Body of pancreas (tissue), 4 donors: ENCODE data around the gene DNAH10. TPM values are rescaled to one million over a fixed set of nuclear protein-coding genes. Genes with fewer than 3 reads are reported as not detected.

Experiments used
- ATAC-seq: fragments of 150-250 bp; one replicate; pipeline ENCODE4 v1.9.1; 2016
- DNase-seq, 4 donors: peaks; one replicate each; pipeline ENCODE4 v3.0.0-alpha.2; 2019
- H3K27ac ChIP-seq, 4 donors: fragments of 200-600 bp; sonication (generic); 1 replicate in 3 of 4; 2 replicates in 1 of 4; pipeline versions ENCODE4 v1.5.1 to v1.6.1; 2016 to 2019; ENCODE audit warnings: mild to moderate bottlenecking in 1 of 4, mixed read lengths in 1 of 4, moderate library complexity in 1 of 4
- H3K27me3 ChIP-seq, 2 donors: fragments of 200-600 bp; sonication (generic); one replicate each; pipeline ENCODE4 v1.6.0; 2016; ENCODE audit warnings: mild to moderate bottlenecking in 1 of 2
- H3K36me3 ChIP-seq, 2 donors: fragments of 200-600 bp; sonication (generic); replicated peaks in 1 of 2; 2 replicates each; pipeline ENCODE4 v1.5.1; 2016; ENCODE audit warnings: low read depth in 2 of 2; ENCODE audit not compliant: insufficient read depth in 1 of 2
- H3K4me1 ChIP-seq: fragments of 200-600 bp; sonication (generic); one replicate; pipeline ENCODE4 v1.6.0; 2016
- H3K4me3 ChIP-seq, 2 donors: fragments of 200-600 bp; sonication (generic); 1 replicate in 1 of 2; 2 replicates in 1 of 2; pipeline ENCODE4 v1.5.1; 2016 to 2019
- H3K9me3 ChIP-seq, 3 donors: fragments of 200-600 bp; sonication (generic); 1 replicate in 2 of 3; 2 replicates in 1 of 3; pipeline ENCODE4 v1.5.1; 2016
- POLR2A ChIP-seq, 3 donors: fragments of 450-650 bp; IDR thresholded peaks; one replicate each; pipeline ENCODE4 v1.6.1; 2016; ENCODE audit warnings: antibody characterized with exemption in 3 of 3, mild to moderate bottlenecking in 2 of 3
- WGBS, 2 donors: methylation state at CpG; one replicate each; pipeline ENCODE4 v1.1.5; 2017; 5-methylcytosine and 5-hydroxymethylcytosine counted together
- intact Hi-C: fragments of 100-400 bp; cut with DNase I; formaldehyde crosslinking; loops from one replicate; pipeline ENCODE4 v1.15.1; 2023
- total RNA-seq, 2 donors: library from RNA; depleted of rRNA; stranded (reverse); fragments of >200 nt; gene quantifications; one replicate each; pipeline ENCODE4 v1.1.0, GENCODE V29; 2016
- TF ChIP-seq, protein P1 (sequence below), 7 experiments: fragments of 450-650 bp in 4 of 7; fragments of 200-600 bp in 3 of 7; sonication (generic) in 3 of 7; IDR thresholded peaks; one replicate each; pipeline ENCODE4 v1.5.1; 2016 to 2019; ENCODE audit warnings: antibody characterized with exemption in 7 of 7

The DNAH10 gene
- total RNA-seq, 2 donors from 2014 or later = 0.26 TPM; not detected in 1

- no peak for TF ChIP-seq POLR2A (IDR thresholded peaks at IDR 0.05)
- TF ChIP-seq, protein P1, sequence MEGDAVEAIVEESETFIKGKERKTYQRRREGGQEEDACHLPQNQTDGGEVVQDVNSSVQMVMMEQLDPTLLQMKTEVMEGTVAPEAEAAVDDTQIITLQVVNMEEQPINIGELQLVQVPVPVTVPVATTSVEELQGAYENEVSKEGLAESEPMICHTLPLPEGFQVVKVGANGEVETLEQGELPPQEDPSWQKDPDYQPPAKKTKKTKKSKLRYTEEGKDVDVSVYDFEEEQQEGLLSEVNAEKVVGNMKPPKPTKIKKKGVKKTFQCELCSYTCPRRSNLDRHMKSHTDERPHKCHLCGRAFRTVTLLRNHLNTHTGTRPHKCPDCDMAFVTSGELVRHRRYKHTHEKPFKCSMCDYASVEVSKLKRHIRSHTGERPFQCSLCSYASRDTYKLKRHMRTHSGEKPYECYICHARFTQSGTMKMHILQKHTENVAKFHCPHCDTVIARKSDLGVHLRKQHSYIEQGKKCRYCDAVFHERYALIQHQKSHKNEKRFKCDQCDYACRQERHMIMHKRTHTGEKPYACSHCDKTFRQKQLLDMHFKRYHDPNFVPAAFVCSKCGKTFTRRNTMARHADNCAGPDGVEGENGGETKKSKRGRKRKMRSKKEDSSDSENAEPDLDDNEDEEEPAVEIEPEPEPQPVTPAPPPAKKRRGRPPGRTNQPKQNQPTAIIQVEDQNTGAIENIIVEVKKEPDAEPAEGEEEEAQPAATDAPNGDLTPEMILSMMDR (IDR thresholded peaks at IDR 0.05) = no peak
- Histone ChIP-seq H3K36me3 (no peaks in the 10 kb centered on the region), H3K27ac (no peak overlapping the region), H3K27me3 (no peaks in the 10 kb centered on the region), H3K9me3 (no peaks in the 10 kb centered on the region), H3K4me1 (no peaks in the 10 kb centered on the region), H3K4me3 (no peak overlapping the region)
- DNase-seq = no peak
- intact Hi-C loops = no loop called here
- 88 to 89% methylated on average over 7 of the region's 7 CpGs for WGBS, 2 donors
- no peak for ATAC-seq
Observed at GRCh38 chr12:123906711-123907420, 144.8 kb downstream of the DNAH10 start.

DNA sequence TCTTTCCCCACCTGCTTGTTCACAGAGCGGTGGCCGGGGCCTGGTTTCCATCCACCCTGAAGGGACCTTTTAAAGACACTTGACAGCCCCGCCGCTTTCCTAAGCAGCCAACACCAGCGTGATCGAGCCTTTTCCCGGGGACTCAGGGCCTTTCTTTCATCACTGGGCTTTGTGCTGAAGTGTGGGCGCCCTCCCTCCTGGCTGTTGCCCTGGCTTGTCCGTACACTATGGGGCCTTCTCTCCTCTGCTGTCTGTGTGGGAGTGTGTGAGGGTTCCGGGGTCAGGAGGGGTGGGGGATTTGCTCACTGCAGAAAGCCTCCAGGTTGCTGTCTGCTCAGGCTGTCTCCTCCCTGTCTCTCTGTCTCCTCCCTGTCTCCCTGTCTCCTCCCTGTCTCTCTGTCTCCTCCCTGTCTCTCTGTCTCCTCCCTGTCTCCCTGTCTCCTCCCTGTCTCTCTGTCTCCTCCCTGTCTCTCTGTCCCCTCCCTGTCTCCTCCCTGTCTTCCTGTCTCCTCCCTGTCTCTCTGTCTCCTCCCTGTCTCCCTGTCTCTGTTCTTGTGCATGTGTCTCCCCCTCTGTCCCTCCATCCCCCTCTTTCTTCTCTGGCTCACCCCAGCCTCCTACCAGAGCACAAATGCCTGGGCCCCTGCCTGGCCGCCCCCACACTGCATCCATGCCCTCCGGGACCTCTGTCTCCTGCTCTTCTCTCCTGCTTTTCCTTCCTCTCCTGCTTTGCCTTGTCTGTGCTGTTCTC lies 145.8 kb downstream of the DNAH10 start:
- no peaks in the 10 kb centered on the region for H3K9me3 ChIP-seq
- WGBS, 2 donors = 65 to 66% methylated on average over 12 of the region's 12 CpGs
- H3K36me3 ChIP-seq = no peaks in the 10 kb centered on the region
- H3K4me1 ChIP-seq = no peaks in the 10 kb centered on the region
- no peak for TF ChIP-seq POLR2A (IDR thresholded peaks at IDR 0.05)
- TF ChIP-seq, protein P1 (IDR thresholded peaks at IDR 0.05) = no peak
- ATAC-seq (no peak), DNase-seq (no peak)
- intact Hi-C loops = no loop called here
- no peaks in the 10 kb centered on the region for H3K27me3 ChIP-seq
- H3K4me3 ChIP-seq = no peak overlapping the region
- H3K27ac ChIP-seq = no peak overlapping the region

- intact Hi-C loops = no loop called here
- H3K27me3 ChIP-seq = no peaks in the 10 kb centered on the region
- 34 to 42% methylated on average over 20 to 37 of the region's 37 CpGs for WGBS, 2 donors
- ATAC-seq (no peak), DNase-seq (no peak)
- H3K36me3 ChIP-seq = no peaks in the 10 kb centered on the region
- no peak overlapping the region for H3K27ac ChIP-seq
- no peak overlapping the region for H3K4me3 ChIP-seq
- TF ChIP-seq POLR2A (IDR thresholded peaks at IDR 0.05) = no peak
- TF ChIP-seq, protein P1 (IDR thresholded peaks at IDR 0.05) = no peak
- H3K4me1 ChIP-seq = no peaks in the 10 kb centered on the region
- no peaks in the 10 kb centered on the region for H3K9me3 ChIP-seq
Observed at GRCh38 chr12:123908884-123909725, 147.0 kb downstream of the DNAH10 start.

GRCh38 chr12:123910057-123910456 lies 148.0 kb downstream of the DNAH10 start:
- H3K27ac ChIP-seq = no peak overlapping the region
- ATAC-seq = no peak
- WGBS, 2 donors = 81 to 86% methylated on average over 8 of the region's 8 CpGs
- DNase-seq = no peak
- no peak for TF ChIP-seq POLR2A (IDR thresholded peaks at IDR 0.05)
- TF ChIP-seq, protein P1 (IDR thresholded peaks at IDR 0.05) = no peak
- intact Hi-C loops = no loop called here
- H3K36me3 ChIP-seq = no peaks in the 10 kb centered on the region
- H3K27me3 ChIP-seq = no peaks in the 10 kb centered on the region
- H3K9me3 ChIP-seq = no peaks in the 10 kb centered on the region
- H3K4me1 ChIP-seq = no peaks in the 10 kb centered on the region
- no peak overlapping the region for H3K4me3 ChIP-seq
